Central memory CD8-positive, alpha-beta T cell (primary cell): Measurements from ENCODE around the gene RPL29.

Experiments used
- ATAC-seq: fragments of 150-1000 bp; cut with Tn5 transposase; replicated peaks from 2 replicates; pipeline ENCODE4 v1.10.0; 2022; ENCODE audit warnings: mild to moderate bottlenecking, moderate FRiP score, moderate number of reproducible peaks; ENCODE audit not compliant: poor library complexity, severe bottlenecking; ENCODE audit errors: extremely low read depth
- DNase-seq, 2 donors: peaks; one replicate each; pipeline ENCODE4 v3.0.0; 2021; ENCODE audit warnings: low spot score in 2 of 2
- H3K27ac Mint-ChIP-seq: one replicate; pipeline ENCODE4 v1.8.0; 2022; ENCODE audit warnings: low read depth, mild to moderate bottlenecking, moderate library complexity, mixed read lengths
- H3K27me3 Mint-ChIP-seq: one replicate; pipeline ENCODE4 v1.8.0; 2022; ENCODE audit warnings: mixed read lengths
- H3K36me3 Mint-ChIP-seq: one replicate; pipeline ENCODE4 v1.8.0; 2022; ENCODE audit warnings: mild to moderate bottlenecking, moderate library complexity, mixed read lengths; ENCODE audit not compliant: insufficient read depth
- H3K4me1 Mint-ChIP-seq: one replicate; pipeline ENCODE4 v1.8.0; 2022; ENCODE audit warnings: mixed read lengths
- H3K4me3 Mint-ChIP-seq: one replicate; pipeline ENCODE4 v1.8.0; 2022; ENCODE audit warnings: mild to moderate bottlenecking, moderate library complexity, mixed read lengths
- H3K9me3 Mint-ChIP-seq: one replicate; pipeline ENCODE4 v1.8.0; 2022; ENCODE audit warnings: mixed read lengths

Gene RPL29

GRCh38 chr3:52023860-52024764, 28.4 kb upstream of the RPL29 start:
- Mint-ChIP-seq H3K27ac (peak overlapping the region; percentile 18), H3K4me1 (no peaks in the 10 kb centered on the region), H3K36me3 (no peaks in the 10 kb centered on the region), H3K4me3 (no peak overlapping the region), H3K27me3 (no peaks in the 10 kb centered on the region), H3K9me3 (no peaks in the 10 kb centered on the region)
- ATAC-seq, result no peak
- DNase-seq, result no peak

GRCh38 chr3:52023101-52023770, 27.5 kb upstream of the RPL29 start:
- Mint-ChIP-seq H3K4me3 (no peak overlapping the region), H3K4me1 (no peaks in the 10 kb centered on the region), H3K27me3 (no peaks in the 10 kb centered on the region), H3K9me3 (no peaks in the 10 kb centered on the region), H3K36me3 (no peaks in the 10 kb centered on the region), H3K27ac (no peak overlapping the region)
- ATAC-seq (no peak), DNase-seq (no peak)

GRCh38 chr3:52022323-52023100, 26.8 kb upstream of the RPL29 start:
- DNase-seq, result no peak
- Mint-ChIP-seq H3K4me1 (no peaks in the 10 kb centered on the region), H3K27ac (peak overlapping the region; percentile 7), H3K9me3 (no peaks in the 10 kb centered on the region), H3K27me3 (no peaks in the 10 kb centered on the region), H3K36me3 (no peaks in the 10 kb centered on the region), H3K4me3 (no peak overlapping the region)
- ATAC-seq, result no peak

GRCh38 chr3:52021489-52022268, 26.0 kb upstream of the RPL29 start:
- Mint-ChIP-seq H3K9me3 (no peaks in the 10 kb centered on the region), H3K27ac (peak overlapping the region; percentile 7), H3K36me3 (no peaks in the 10 kb centered on the region), H3K4me3 (no peak overlapping the region), H3K27me3 (no peaks in the 10 kb centered on the region), H3K4me1 (no peaks in the 10 kb centered on the region)
- ATAC-seq (no peak), DNase-seq (no peak)

- ATAC-seq (no peak), DNase-seq (no peak)
Measured at GRCh38 chr3:52020796-52021195, 25.1 kb upstream of the RPL29 start.

GRCh38 chr3:52019352-52020080, 23.8 kb upstream of the RPL29 start:
- DNase-seq (no peak), ATAC-seq (no peak)
- Mint-ChIP-seq H3K4me3 (no peak overlapping the region), H3K27ac (no peak overlapping the region), H3K27me3 (no peaks in the 10 kb centered on the region), H3K36me3 (no peaks in the 10 kb centered on the region), H3K4me1 (no peaks in the 10 kb centered on the region), H3K9me3 (no peaks in the 10 kb centered on the region)

More at GRCh38 chr3:52020796-52021195, 25.1 kb upstream of the RPL29 start:
- Mint-ChIP-seq H3K27me3 (no peaks in the 10 kb centered on the region), H3K9me3 (no peaks in the 10 kb centered on the region), H3K36me3 (no peaks in the 10 kb centered on the region), H3K4me3 (no peak overlapping the region), H3K4me1 (no peaks in the 10 kb centered on the region), H3K27ac (no peak overlapping the region)

GRCh38 chr3:52018319-52019000, 22.8 kb upstream of the RPL29 start:
- no peak for DNase-seq
- no peaks in the 10 kb centered on the region for H3K9me3 Mint-ChIP-seq
- no peaks in the 10 kb centered on the region for H3K4me1 Mint-ChIP-seq
- no peak overlapping the region for H3K27ac Mint-ChIP-seq
- no peak overlapping the region for H3K4me3 Mint-ChIP-seq
- no peak for ATAC-seq
- no peaks in the 10 kb centered on the region for H3K36me3 Mint-ChIP-seq
- no peaks in the 10 kb centered on the region for H3K27me3 Mint-ChIP-seq

- Mint-ChIP-seq H3K27ac (no peak overlapping the region), H3K27me3 (no peaks in the 10 kb centered on the region), H3K9me3 (no peaks in the 10 kb centered on the region), H3K36me3 (no peaks in the 10 kb centered on the region), H3K4me3 (no peak overlapping the region), H3K4me1 (no peaks in the 10 kb centered on the region)
- DNase-seq (no peak), ATAC-seq (no peak)
Measured at GRCh38 chr3:52017586-52017985, 21.9 kb upstream of the RPL29 start.

GRCh38 chr3:52015438-52016228, 19.9 kb upstream of the RPL29 start:
- no peak for ATAC-seq
- Mint-ChIP-seq H3K36me3 (no peaks in the 10 kb centered on the region), H3K4me3 (no peak overlapping the region), H3K27ac (no peak overlapping the region), H3K9me3 (no peaks in the 10 kb centered on the region), H3K27me3 (no peaks in the 10 kb centered on the region), H3K4me1 (no peaks in the 10 kb centered on the region)
- no peak for DNase-seq

GRCh38 chr3:52014613-52015012, 18.9 kb upstream of the RPL29 start:
- H3K4me1 Mint-ChIP-seq, result no peaks in the 10 kb centered on the region
- ATAC-seq, result no peak
- H3K9me3 Mint-ChIP-seq, result no peaks in the 10 kb centered on the region
- H3K4me3 Mint-ChIP-seq, result no peak overlapping the region
- H3K27ac Mint-ChIP-seq, result no peak overlapping the region
- H3K36me3 Mint-ChIP-seq, result no peaks in the 10 kb centered on the region
- no peak for DNase-seq
- H3K27me3 Mint-ChIP-seq, result no peaks in the 10 kb centered on the region
